PFSK-1 (cell line): ENCODE results near the gene MPV17L.

Experiments used
- POLR2AphosphoS5 ChIP-seq: IDR thresholded peaks from 2 replicates; pipeline ENCODE4 v1.6.1; 2012; ENCODE audit warnings: low read depth, mild to moderate bottlenecking, control low read depth, low read length, moderate library complexity
- SIN3A ChIP-seq: IDR thresholded peaks from 2 replicates; pipeline ENCODE4 v1.6.1; 2012; ENCODE audit warnings: mild to moderate bottlenecking, low read length, moderate library complexity, borderline replicate concordance; ENCODE audit not compliant: insufficient read depth
- TAF1 ChIP-seq: IDR thresholded peaks from 2 replicates; pipeline ENCODE4 v1.6.1; 2012; ENCODE audit warnings: low read length, control low read depth, borderline replicate concordance; ENCODE audit not compliant: insufficient read depth
- TF ChIP-seq, protein P1 (sequence below), 2 experiments: IDR thresholded peaks; 2 replicates each; pipeline versions ENCODE4 v1.6.1 to v1.8.0; 2011 to 2012; ENCODE audit warnings: low read depth in 2 of 2, low read length in 2 of 2, control low read depth in 1 of 2, inconsistent platforms in 1 of 2, mild to moderate bottlenecking in 1 of 2, moderate library complexity in 1 of 2; ENCODE audit not compliant: insufficient read depth in 1 of 2

GRCh38 chr16:15418206-15418605 lies 22.7 kb downstream of the MPV17L start:
- no peak for TF ChIP-seq TAF1
- TF ChIP-seq, protein P1, sequence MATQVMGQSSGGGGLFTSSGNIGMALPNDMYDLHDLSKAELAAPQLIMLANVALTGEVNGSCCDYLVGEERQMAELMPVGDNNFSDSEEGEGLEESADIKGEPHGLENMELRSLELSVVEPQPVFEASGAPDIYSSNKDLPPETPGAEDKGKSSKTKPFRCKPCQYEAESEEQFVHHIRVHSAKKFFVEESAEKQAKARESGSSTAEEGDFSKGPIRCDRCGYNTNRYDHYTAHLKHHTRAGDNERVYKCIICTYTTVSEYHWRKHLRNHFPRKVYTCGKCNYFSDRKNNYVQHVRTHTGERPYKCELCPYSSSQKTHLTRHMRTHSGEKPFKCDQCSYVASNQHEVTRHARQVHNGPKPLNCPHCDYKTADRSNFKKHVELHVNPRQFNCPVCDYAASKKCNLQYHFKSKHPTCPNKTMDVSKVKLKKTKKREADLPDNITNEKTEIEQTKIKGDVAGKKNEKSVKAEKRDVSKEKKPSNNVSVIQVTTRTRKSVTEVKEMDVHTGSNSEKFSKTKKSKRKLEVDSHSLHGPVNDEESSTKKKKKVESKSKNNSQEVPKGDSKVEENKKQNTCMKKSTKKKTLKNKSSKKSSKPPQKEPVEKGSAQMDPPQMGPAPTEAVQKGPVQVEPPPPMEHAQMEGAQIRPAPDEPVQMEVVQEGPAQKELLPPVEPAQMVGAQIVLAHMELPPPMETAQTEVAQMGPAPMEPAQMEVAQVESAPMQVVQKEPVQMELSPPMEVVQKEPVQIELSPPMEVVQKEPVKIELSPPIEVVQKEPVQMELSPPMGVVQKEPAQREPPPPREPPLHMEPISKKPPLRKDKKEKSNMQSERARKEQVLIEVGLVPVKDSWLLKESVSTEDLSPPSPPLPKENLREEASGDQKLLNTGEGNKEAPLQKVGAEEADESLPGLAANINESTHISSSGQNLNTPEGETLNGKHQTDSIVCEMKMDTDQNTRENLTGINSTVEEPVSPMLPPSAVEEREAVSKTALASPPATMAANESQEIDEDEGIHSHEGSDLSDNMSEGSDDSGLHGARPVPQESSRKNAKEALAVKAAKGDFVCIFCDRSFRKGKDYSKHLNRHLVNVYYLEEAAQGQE (IDR thresholded peaks at IDR 0.05; ENCODE audit: insufficient read depth in 1 of 2, low read depth in 2 of 2, low read length in 2 of 2) = no peak
- TF ChIP-seq POLR2AphosphoS5 = no peak
- no peak for TF ChIP-seq SIN3A
